RPMI7951 (cell line): ENCODE measurements around the gene KCTD18. TPM values are rescaled to one million over a fixed set of nuclear protein-coding genes. Genes with fewer than 3 reads are reported as not detected.

ENCODE experiments used
- DNase-seq: peaks from one replicate; pipeline ENCODE4 v3.0.0-alpha.2; 2012; ENCODE audit warnings: low read depth
- total RNA-seq: library from RNA; depleted of rRNA; stranded (reverse); fragments of >200 nt; shearing (Covaris generic); gene quantifications from 2 replicates; pipeline ENCODE4 v1.2.3, GENCODE V29; 2014; rRNA removed

KCTD18 gene
- total RNA-seq, 1 experiment from 2014 or later, result 16.7 TPM

DNA sequence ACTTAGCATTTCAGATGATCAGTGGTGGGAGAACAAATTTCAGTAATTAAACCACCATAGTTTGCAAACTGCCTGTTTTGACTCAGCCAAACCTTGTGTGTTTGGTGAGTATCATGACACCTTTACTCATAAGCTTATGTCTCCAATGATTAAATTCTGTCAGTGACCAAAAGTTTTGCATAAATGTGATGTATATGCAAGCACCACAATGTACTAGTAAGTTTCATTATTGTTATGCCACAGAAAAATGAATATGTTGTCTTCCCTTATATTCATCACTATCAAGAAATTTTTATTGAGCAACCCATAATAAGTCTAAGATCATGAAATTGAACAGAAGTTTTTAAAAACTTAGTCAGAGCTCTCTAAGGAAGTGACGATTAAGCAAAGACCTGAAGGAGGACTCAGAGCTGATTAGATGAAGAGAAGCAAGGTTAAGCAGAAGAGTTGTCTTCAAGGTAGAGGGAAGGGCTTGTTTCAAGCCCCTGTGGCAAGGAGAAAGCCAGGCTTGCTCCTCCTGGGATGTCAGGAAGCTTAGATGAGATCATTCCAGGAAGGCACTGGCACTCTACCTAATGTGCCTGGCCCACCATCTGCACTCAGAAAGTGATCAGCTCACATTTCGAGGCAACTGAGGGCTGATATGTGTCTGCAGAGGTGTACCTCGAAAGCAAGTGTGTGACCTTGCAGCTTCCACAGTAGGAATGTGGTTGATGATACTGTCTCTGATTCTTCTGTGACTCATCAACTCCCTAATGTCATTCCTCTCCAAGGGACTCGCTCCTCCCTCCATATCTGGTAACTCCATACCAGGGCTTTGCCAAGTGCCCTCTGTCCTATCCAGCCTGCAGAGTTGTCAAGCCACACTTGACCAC, 54.7 kb downstream of the KCTD18 start:
- DNase-seq, result peak; percentile 86

DNA sequence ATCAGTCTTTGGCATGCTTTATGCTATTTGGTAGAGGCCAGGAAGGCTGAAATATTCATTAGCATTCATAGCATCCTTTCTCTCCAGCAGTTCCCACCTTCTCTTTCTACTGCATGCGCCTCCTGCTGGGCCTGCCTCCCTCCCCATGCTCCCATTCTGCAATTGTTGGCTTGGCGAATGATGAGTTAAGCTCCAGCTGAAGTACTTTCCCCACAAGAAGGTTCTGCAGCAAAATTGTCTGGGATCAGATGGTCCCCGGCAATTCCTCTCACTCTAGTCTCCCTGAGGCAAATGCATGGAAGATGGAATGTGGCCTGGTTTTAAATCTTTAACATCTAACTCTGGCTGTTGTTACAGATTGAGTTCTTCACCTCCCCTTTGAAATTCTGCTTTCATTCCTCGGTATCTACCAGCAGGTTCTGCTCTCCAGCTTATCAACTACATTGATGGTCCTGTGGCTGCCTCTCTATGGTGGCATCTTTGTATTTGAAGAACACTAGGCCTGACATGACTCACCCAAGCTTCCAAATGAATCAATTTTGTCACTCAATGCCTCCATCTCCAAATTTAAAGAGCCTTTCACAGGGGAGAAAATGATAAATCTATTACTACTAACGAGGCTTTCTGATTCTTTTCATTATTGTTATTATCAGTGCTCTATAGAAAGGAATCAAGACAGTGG, 55.9 kb downstream of the KCTD18 start:
- peak; percentile 15 for DNase-seq

DNA sequence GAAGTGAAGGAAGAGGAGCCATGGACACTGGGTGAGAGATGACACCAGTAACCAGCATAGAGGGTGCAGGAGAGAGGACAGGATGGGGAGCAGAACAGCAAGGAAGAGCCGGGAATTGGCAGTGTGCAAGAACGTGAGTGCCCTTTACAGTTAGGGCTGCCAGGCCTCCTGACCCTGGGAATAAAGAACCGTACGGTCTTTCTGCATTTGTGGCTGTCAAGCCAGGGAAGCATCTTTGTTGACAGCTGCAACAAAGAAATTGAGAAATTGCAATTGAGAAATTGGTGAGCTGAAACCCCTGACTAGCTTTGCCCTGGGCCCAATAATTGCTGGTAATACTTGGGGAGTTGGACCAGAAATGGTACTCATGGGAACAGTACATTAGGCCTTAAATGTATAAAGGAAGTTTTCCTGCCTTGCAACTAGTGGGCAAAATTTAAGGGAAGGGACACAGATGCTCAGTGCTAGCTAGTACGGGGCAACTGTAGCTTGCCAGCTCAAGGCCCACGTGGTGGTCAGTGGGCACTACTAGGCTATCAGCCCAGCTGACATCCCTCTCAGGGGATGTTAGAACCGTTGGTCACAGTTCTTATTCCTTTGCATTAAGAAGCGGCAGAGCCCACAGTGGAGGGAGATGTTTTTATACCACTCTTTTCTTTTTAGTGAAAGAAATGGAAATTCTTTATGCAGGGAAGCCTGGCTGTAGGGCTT, 56.6 kb downstream of the KCTD18 start:
- DNase-seq, result no peak

DNA sequence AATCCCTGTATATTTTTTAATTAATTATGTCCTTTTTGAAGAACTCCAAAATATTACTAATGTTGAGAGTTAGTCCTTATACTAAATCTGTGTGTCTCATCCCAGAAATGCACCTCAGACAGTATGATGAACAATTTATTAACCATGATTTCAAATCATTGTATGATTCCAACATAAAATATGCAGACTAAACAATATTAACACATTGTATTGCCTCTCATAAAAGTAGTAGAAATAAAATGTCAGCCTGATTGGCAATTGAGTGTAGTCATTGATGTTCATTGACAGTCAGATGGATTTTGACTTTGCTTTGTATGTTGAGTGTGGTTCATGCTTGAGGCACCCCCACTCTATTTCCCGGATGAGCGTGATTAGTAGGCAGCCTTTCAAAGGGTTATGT, 57.5 kb downstream of the KCTD18 start:
- DNase-seq, result no peak

DNA sequence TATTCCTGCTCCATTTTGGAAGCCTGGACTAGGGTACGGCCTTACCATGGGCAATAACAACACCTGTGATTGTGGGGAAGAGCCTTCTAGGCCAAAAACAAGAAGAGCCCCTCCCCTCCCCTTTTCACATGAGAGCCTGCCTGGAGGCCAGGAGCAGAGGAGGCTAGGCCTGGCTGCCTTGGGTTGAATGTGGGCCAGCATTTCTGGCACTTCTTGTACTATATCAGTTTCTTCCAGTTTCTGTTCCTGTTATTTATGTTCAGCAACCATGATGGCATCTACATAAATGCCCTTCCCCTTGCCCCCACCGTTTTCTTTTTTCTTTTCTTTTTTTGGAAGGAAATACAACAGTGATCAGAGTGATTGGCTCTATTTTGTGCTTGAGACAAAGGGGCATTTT, 58.4 kb downstream of the KCTD18 start:
- DNase-seq, result no peak

DNA sequence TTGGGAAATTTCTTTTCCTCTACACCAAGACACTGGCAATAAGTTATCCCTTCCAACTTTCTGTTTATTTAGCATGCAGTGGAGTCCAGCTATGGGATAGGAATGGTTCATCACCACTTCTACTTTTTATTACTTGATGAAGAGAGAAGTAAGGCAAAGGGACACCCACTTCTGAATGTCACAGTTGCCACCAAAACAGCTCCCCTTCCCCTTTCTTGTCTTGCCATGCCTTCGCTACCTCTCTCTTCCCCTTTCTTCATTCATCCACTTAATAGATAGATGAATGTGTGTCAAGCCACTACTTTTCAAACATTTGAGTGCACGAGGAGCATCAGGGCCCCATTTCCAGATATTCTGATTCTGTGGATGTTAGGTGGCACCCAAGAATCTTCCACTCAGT, 59.6 kb downstream of the KCTD18 start:
- no peak for DNase-seq

DNA sequence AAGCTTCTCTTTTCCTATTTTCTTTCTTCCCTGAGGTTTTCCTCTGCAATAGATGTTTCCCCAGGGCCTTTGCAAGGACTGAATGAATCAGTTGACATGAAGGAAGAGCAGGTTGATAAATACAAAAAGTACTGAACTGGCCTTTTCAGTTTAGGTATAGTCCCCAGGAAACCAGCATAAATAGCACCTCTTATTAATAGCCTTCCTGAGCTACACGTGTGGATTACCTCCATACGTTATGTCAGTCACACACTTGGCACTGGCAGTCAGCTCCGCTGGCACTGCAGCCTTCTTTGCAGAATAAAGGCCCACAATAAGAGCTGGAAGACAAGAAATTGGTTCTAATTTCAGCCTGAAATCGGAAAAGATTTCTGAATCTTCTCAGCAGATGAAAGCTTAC, 60.7 kb downstream of the KCTD18 start:
- DNase-seq, result no peak

DNA sequence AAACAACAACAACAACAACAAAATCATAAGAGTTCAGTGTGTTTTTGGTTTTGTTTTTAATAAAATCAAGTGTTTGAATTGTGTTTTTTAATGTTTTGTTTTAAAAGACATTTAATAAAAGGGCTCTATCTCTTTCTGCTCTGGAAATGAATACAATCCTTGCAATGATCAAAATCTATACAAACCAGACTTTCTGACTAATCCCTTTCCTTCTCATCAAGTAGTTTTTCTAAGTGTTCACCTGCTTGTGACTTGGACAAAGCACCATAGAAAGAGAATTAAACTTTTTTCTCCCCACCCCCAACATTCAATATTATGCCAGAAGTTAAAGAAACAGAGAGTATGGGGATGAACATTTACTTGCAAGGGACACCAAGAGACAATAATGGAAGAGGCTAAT, 61.4 kb downstream of the KCTD18 start:
- no peak for DNase-seq

DNA sequence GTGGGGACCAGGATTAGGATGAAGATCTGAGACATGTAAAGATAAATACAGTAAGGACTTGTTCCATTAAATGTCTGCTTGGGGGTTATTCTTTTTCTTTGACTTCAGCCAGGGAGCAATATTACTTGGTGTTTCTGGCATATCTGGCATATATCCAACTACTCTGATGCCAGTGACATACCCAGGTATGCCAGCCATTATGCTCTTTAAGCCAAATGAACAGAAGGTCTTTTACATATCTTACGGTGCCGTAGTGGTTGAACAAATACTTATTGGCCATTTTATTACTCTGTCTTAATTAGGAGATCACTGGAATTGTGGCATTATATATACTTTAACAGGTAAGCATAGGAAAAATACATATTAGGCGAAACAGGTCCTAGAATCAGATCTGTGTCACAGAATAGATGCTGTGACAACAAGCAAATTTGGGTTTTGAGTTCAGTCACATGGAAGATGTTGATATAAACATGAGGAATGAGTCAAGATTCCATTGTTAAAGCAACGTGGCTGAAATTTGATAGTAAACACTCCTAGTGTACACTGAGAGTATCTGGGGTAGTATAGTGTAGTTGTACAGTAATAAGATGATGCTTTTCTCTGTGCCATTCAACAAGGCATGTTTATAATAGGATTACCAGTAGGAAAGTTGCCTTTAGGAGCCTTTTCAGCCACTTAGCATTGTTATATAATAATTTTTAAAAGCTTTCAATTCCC, 62.6 kb downstream of the KCTD18 start:
- no peak for DNase-seq

DNA sequence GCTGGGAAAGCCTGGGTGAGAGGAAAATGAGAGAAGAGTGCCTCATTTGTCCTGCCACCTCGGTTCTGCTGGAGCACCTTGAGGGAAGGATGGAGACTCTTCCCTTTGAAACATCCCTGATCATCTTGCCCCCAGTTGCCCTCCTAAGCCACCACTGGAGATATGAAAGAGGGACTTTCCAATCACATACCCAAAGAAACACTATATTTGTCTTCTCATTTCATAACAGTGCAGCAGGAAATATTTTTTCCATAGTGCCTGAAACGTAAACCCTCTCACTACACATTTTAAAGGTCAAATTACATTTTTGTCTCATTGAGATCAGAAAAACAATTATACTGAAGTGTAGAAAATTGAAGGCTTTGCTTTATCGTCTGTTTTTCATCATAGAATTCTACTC, 63.3 kb downstream of the KCTD18 start:
- DNase-seq, result no peak

DNA sequence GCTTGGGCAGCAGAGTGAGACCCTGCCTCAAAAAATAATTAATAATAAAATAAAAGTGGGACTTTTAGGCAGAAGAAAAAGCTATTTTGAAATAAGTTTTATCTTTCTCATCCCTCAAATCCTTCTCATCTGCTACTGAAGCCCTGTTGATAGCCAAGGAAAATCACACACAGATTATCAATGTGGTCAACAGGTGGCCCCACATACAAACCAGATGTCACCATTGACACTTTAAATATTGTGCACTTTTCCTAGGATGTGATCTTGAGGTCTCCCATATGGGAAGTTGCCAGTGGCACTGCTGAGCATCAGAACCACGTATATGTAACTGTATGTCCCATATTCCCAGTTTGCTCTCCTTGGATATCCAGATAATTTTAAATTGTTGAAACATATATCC, 64.6 kb downstream of the KCTD18 start:
- no peak for DNase-seq

DNA sequence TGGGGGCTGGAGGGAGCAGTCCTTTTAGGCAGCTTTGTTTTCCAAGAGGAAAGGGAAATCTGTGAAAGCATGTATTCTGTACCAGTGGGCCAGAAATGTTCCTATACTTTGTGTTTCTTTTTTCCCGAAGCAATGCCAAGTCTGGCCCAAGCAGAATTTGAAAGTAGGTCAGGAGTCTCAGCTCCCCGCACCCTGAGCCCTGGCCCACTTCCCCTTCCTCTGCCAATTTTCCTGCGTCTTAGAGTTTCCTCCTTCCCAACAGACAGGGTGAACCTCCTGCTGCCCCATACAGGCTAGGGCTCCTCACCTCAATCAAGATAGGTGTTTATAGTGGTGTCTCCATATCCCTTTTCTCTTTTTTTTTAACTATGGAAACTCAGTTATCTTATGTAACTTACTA, 65.3 kb downstream of the KCTD18 start:
- no peak for DNase-seq

DNA sequence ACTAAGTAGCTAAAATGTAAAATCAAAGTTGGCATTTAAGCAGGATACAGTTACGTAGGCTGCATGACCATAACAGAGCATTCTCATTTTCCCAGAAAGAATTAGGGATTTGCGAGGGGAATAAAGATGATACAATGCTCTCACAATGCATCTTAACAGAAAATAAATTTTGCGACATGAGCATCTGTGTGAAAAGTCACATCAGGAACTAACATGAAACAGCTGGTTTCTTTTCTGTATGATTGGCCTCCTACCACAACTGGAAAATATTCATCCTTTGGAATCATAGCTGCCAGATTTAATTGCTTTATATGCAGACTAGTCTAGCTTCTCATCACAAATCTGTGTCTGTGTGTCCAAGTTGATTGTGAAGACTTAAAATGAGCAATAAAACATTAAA, 66.0 kb downstream of the KCTD18 start:
- DNase-seq, result no peak

DNA sequence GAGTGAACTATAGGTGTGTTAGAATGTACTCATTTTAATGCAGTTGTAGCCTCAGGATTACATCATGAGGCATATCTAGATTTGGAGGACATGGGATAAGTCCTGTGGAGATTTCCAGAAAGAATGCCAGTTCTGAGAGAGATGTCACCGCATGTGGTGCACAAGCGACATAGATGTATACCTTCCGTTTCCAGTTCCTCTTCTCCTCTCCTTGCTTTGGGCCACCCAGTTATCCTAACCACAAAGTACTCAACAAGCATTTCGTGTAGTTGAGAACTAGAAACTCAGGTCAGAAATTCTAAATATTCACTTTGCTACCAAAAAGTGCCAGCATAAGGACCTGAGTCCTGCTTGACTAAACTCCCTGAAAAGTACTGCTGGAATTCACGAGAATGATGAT, 66.5 kb downstream of the KCTD18 start:
- no peak for DNase-seq

DNA sequence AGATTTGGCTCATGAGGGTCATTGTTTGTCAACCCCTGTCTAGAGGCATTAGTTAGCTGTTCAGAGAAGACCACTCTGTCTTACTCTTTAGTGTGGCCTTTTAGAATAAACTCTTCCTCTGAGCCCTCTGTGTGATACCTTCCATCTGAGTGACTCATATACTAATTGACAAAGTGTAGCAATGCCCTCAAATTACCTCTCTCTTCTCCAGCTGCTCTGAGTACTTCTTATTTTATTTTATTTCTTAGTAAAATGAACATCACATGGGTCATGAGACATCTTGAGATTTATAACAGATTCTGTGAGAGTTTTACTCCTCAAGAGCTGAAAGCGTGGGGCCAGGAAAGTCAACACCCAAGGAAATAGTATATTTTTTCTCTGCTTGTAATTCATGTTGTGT, 67.4 kb downstream of the KCTD18 start:
- DNase-seq, result peak; percentile 51

DNA sequence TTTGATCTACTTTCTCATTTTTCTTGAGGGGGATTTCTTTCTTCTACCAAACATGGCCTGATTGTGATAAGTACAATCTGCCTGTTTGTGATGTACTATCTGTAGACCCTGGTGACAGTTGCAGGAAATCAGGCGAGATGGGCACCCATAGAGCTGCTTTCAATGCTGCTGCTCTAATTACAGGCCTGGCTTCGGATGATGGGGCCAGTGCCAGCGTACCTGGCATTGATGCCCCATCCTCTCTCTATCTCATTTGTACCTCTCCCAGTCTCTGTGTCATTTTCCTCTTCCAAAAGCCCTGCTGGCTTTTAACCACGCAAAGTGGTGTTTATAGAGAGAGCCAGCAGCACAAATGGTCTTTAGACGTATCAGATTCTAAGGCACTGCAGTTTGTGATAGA, 69.9 kb downstream of the KCTD18 start:
- no peak for DNase-seq

Other genes starting within 250 kb of the KCTD18 start
- 117 and 148 TPM in 2 replicates for gene SPATS2L, start 203.4 kb downstream of the KCTD18 start, total RNA-seq
- gene SGO2, start 16.1 kb upstream of the KCTD18 start, total RNA-seq, result 47.7 and 54.7 TPM in 2 replicates
- gene AOX1, start 75.9 kb upstream of the KCTD18 start, total RNA-seq, result 26.8 and 27.5 TPM in 2 replicates